GM10248 (cell line): ENCODE measurements around the gene CHAT.

Experiments
- CTCF ChIA-PET: fragments of 300-600 bp; sonication (Branson Sonifier 250); formaldehyde crosslinking; extraction: SDS; loops from one replicate; lab custom pipeline; 2021; ENCODE audit warnings: antibody characterized with exemption; lab: Yijun Ruan, JAX
- POLR2A ChIA-PET: fragments of 350-650 bp; sonication (Branson Sonifier 250); formaldehyde crosslinking; extraction: SDS; loops from one replicate; lab custom pipeline; 2020; ENCODE audit warnings: antibody characterized with exemption; lab: Yijun Ruan, JAX
- DNase-seq: peaks from one replicate; pipeline ENCODE4 v3.0.0; 2012; ENCODE audit errors: extremely low spot score
- TF ChIP-seq, protein P1 (sequence below): IDR thresholded peaks from 2 replicates; pipeline ENCODE4 v1.5.1; 2012; ENCODE audit warnings: mild to moderate bottlenecking, low read depth; ENCODE audit errors: extremely low read depth, missing control alignments, control extremely low read depth

Gene CHAT

GRCh38 chr10:49632406-49633317 lies 18.8 kb downstream of the CHAT start:
- POLR2A ChIA-PET = no interaction called here
- no peak for DNase-seq
- TF ChIP-seq, protein P1, sequence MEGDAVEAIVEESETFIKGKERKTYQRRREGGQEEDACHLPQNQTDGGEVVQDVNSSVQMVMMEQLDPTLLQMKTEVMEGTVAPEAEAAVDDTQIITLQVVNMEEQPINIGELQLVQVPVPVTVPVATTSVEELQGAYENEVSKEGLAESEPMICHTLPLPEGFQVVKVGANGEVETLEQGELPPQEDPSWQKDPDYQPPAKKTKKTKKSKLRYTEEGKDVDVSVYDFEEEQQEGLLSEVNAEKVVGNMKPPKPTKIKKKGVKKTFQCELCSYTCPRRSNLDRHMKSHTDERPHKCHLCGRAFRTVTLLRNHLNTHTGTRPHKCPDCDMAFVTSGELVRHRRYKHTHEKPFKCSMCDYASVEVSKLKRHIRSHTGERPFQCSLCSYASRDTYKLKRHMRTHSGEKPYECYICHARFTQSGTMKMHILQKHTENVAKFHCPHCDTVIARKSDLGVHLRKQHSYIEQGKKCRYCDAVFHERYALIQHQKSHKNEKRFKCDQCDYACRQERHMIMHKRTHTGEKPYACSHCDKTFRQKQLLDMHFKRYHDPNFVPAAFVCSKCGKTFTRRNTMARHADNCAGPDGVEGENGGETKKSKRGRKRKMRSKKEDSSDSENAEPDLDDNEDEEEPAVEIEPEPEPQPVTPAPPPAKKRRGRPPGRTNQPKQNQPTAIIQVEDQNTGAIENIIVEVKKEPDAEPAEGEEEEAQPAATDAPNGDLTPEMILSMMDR = no peak

DNA sequence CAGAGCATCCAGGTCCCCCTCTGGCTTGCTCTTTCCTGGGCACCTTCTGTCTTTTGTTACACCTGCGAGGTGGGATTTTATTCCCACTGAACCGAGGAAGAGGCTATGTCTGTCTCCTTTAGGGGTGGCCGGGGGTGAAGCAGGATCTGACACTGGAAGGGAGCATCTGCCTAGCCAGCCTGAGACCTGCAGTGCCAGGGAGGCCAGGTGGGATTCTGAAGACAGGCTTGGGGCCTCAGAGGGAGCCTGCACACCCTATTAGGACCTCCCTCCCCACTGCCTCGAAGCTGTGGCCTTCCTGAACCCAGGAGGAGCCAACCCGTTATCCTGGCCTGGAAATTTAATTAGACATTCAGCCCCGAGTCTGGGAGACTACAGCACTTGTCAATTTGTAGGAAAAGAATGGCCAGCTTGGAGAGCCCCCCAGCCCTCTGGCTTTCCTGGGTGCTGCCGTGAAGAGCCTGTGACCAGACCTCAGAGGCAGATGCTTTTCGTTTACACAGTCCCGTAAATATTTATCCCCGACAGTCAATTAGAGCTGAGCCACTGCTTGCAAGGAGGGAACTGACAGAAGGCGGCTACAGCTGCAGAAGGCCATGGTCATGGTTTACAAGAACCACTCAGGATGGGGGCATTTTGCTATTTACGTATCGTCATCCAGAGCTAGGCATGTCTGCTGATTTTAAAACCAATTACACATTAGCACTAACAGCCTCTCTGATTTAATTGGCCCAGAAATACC lies 19.7 kb downstream of the CHAT start:
- ChIA-PET POLR2A (no interaction called here), CTCF (interaction anchor here (2.1 kb wide), 1 partner anchor 16 kb away, joined by 5 read pairs; no protein-coding TSS in a partner anchor)
- TF ChIP-seq, protein P1 = no peak
- no peak for DNase-seq

More at GRCh38 chr10:49632406-49633317, 18.8 kb downstream of the CHAT start:
- CTCF ChIA-PET = interaction anchor here (2.1 kb wide), 1 partner anchor 17 kb away, joined by 5 read pairs; no protein-coding TSS in a partner anchor

DNA sequence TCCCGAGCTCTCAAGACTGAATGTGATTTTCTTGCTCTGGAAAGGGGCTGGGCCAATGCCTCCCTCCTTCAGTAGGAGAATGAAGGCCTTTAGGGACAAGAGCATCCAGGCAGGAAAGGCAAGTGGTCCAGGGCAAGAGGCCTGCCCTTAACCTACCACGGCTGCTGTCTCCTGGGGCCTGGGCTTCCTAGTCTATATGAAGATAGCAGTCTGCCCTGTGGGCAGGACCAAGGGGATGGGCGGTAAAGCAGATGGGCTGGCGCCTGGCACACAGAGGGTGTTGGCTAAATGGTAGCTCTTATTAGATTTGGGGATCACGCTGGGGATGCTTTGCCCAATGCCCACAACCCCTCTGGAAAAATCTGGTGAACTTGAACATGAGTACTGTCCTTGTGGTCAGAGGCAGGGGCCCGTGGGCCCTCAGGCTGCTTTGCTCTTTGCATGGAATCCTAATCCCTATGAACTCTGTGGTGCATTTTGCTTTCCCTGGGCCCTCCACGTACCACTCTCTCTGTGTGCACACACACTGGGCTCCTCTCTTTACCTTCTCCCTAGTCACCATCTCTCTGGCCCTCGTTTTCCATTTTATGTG lies 20.3 kb downstream of the CHAT start:
- ChIA-PET CTCF (no interaction called here), POLR2A (no interaction called here)
- TF ChIP-seq, protein P1 = no peak
- no peak for DNase-seq

GRCh38 chr10:49642311-49642710 lies 28.5 kb downstream of the CHAT start:
- TF ChIP-seq, protein P1 = no peak
- POLR2A ChIA-PET = no interaction called here
- CTCF ChIA-PET = no interaction called here
- no peak for DNase-seq

- no peak for DNase-seq
- TF ChIP-seq, protein P1 = no peak
- POLR2A ChIA-PET = no interaction called here
- CTCF ChIA-PET = no interaction called here
These were observed 29.6 kb downstream of the CHAT start for GRCh38 chr10:49643241-49644034.

- DNase-seq = no peak
- CTCF ChIA-PET = no interaction called here
- POLR2A ChIA-PET = no interaction called here
- TF ChIP-seq, protein P1 = no peak
These were observed 30.3 kb downstream of the CHAT start for GRCh38 chr10:49644035-49644646.
